Urinary bladder (tissue), 4 donors: Measurements from ENCODE around the gene NRXN3. TPM values are rescaled to one million over a fixed set of nuclear protein-coding genes. Genes with fewer than 3 reads are reported as not detected.
"Not testable (repeated sequence)": the region's sequence is repeated elsewhere in the genome, so short reads cannot be mapped to it uniquely, and the experiment has no call there.

Experiments used
- DNase-seq: peaks from one replicate; pipeline ENCODE4 v3.0.0-alpha.2; 2015; ENCODE audit errors: extremely low spot score
- H3K27ac ChIP-seq: one replicate; pipeline ENCODE4 v1.5.1; 2013; ENCODE audit warnings: low read depth, mild to moderate bottlenecking, moderate library complexity
- H3K36me3 ChIP-seq: one replicate; pipeline ENCODE4 v1.6.1; 2013; ENCODE audit warnings: mild to moderate bottlenecking, moderate library complexity; ENCODE audit not compliant: insufficient read depth
- H3K4me1 ChIP-seq: one replicate; pipeline ENCODE4 v1.6.1; 2013; ENCODE audit warnings: mild to moderate bottlenecking, moderate library complexity; ENCODE audit not compliant: insufficient read depth
- H3K4me3 ChIP-seq: one replicate; pipeline ENCODE4 v1.5.1; 2013; ENCODE audit warnings: low read depth, low read length
- WGBS: extraction: QIAGEN DNeasy Blood & Tissue Kit; methylation state at CpG from one replicate; pipeline ENCODE4 v1.1.7; 2013; 5-methylcytosine and 5-hydroxymethylcytosine counted together
- polyA plus RNA-seq: library from polyadenylated mRNA; stranded (reverse); fragments of 200-250 nt; gene quantifications from one replicate; pipeline ENCODE4 v1.2.3, GENCODE V29; 2013
- total RNA-seq: library from RNA; depleted of rRNA; stranded (reverse); fragments of >200 nt; gene quantifications from one replicate; pipeline ENCODE4 v1.2.3, GENCODE V29; 2014
- donor health status: healthy with polysubstance abuse.
- donor health status: healthy.

Gene NRXN3
- total and polyA plus RNA-seq, 2 donors = 3.9 to 6.7 TPM

- Histone ChIP-seq H3K27ac (no peak overlapping the region), H3K4me3 (no peak overlapping the region), H3K36me3 (no peaks in the 10 kb centered on the region), H3K4me1 (no peaks in the 10 kb centered on the region)
- DNase-seq = no peak
- 43% methylated on average over 2 of the region's 2 CpGs for WGBS
These were observed 848.7 kb downstream of the NRXN3 start for GRCh38 chr14:79018836-79019235.

GRCh38 chr14:79019898-79020297, 849.7 kb downstream of the NRXN3 start:
- 100% methylated on average over 1 of the region's 1 CpG for WGBS
- H3K4me3 ChIP-seq = not testable (repeated sequence)

GRCh38 chr14:79021766-79022165, 851.6 kb downstream of the NRXN3 start:
- Histone ChIP-seq H3K27ac (no peak overlapping the region), H3K4me1 (no peaks in the 10 kb centered on the region), H3K4me3 (no peak overlapping the region), H3K36me3 (no peaks in the 10 kb centered on the region)
- 77% methylated on average over 1 of the region's 1 CpG for WGBS
- no peak for DNase-seq

More at GRCh38 chr14:79019898-79020297, 849.7 kb downstream of the NRXN3 start:
- H3K4me1 ChIP-seq, H3K27ac ChIP-seq, H3K36me3 ChIP-seq, DNase-seq: not testable (repeated sequence)

DNA sequence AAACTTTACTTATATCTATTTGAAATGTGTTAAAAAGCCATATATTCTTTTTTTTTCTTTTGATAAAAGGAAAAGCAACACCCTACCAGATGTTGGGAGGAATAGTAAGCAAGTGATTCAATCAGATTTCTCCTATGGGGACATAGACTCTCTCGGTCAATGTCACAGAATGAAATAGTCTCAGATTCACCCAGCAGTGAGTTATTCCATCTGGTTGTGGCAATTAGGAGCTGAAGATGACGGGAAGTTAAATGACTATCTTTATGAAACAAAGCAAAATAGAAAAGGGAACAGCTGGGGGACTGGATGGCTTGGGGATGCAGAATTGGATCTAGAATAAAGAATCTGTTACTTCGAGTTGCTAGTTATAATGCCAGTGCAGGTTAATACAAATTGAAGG, 857.0 kb downstream of the NRXN3 start:
- Histone ChIP-seq H3K27ac (no peak overlapping the region), H3K4me1 (no peaks in the 10 kb centered on the region), H3K36me3 (no peaks in the 10 kb centered on the region), H3K4me3 (no peak overlapping the region)
- 68% methylated on average over 3 of the region's 3 CpGs for WGBS
- no peak for DNase-seq

- H3K27ac ChIP-seq = no peak overlapping the region
- DNase-seq = no peak
- H3K4me1 ChIP-seq = no peaks in the 10 kb centered on the region
- no peak overlapping the region for H3K4me3 ChIP-seq
- no peaks in the 10 kb centered on the region for H3K36me3 ChIP-seq
- WGBS = 61% methylated on average over 3 of the region's 3 CpGs
These were observed 858.1 kb downstream of the NRXN3 start for GRCh38 chr14:79028281-79028680.

GRCh38 chr14:79036441-79036840, 866.3 kb downstream of the NRXN3 start:
- H3K4me1 ChIP-seq = no peaks in the 10 kb centered on the region
- H3K27ac ChIP-seq = no peak overlapping the region
- no peak for DNase-seq
- H3K36me3 ChIP-seq = no peaks in the 10 kb centered on the region
- H3K4me3 ChIP-seq = no peak overlapping the region
- WGBS = 68% methylated on average over 4 of the region's 4 CpGs

DNA sequence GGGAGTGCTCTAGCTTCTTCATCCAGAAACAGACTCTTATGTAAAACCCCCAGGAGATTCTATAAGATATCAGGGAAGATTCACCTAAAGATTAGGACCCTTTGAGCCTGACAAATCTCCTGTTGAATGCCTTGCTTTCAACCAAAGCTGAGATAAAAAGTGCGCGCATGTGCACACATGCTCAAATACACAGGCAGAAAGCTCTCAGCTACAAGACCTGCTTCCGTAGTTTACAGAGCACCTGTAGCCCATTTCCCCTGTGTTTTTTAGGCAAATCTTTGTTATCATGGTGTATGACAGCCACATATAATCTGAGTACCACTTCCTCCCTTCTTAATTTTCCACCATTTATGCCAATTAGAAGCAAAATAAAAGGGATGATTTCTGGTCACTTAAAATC, 866.9 kb downstream of the NRXN3 start:
- Histone ChIP-seq H3K4me3 (no peak overlapping the region), H3K4me1 (no peaks in the 10 kb centered on the region), H3K27ac (no peak overlapping the region), H3K36me3 (no peaks in the 10 kb centered on the region)
- DNase-seq = no peak
- 89% methylated on average over 3 of the region's 3 CpGs for WGBS

DNA sequence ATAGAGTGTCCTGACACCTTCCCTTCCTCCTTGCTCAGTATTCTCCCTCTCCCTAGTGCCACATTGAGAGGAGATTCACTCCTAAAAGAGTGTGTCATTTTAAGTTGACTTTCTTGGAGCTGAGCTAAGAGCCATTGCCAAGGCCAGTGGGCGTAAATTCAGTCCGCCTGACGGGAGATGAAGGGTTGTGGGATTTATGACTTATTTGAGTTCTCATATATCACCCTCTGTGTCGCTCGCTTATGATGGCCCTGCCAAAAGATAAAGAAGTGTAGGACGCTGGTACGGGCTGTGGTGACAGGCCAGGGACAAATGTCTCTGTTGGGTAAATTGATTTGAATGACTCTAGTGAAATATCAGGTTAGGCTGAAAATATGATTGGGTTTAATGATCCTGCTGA, 867.4 kb downstream of the NRXN3 start:
- Histone ChIP-seq H3K4me3 (no peak overlapping the region), H3K27ac (no peak overlapping the region), H3K4me1 (no peaks in the 10 kb centered on the region), H3K36me3 (no peaks in the 10 kb centered on the region)
- 69% methylated on average over 7 of the region's 7 CpGs for WGBS
- no peak for DNase-seq

- H3K36me3 ChIP-seq = no peaks in the 10 kb centered on the region
- no peak overlapping the region for H3K27ac ChIP-seq
- WGBS = 96% methylated on average over 1 of the region's 1 CpG
- H3K4me3 ChIP-seq = no peak overlapping the region
- no peaks in the 10 kb centered on the region for H3K4me1 ChIP-seq
- DNase-seq = no peak
These were observed 870.6 kb downstream of the NRXN3 start for GRCh38 chr14:79040790-79041189.

DNA sequence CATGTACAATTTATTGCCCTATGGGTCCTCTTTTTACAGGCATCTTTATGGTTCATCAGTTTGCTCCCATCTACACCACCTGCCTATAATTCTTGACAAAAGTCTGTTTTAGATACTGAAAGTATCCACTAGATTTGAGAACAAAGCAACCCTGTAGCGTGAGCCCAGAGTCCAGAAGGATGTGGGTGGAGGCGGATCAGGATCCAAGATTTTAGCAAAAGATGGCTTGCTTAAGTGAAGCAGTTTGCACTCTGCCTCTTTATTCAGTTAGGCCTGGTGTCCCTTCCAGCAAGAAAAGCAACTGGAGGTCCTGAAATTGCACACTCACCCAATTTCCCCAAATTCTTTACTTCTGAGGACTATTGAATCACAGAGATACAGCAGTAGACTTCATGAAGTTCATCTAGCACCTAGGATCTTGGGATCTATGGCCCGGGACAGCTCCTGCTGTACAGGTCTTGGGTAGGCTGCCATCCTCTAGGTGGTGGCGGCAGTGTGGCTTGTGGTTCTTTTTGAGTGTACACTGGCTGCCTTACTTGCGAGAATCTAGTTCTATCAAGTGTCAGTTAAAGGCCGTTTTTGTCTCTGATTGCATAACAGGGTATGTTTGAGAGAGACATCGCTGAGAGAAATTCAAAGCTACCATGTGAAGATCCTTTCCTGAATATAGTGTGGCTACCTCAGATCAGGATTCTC, 873.2 kb downstream of the NRXN3 start:
- WGBS = 91% methylated on average over 7 of the region's 7 CpGs
- H3K27ac ChIP-seq = no peak overlapping the region
- no peak overlapping the region for H3K4me3 ChIP-seq
- DNase-seq = no peak
- H3K36me3 ChIP-seq = no peaks in the 10 kb centered on the region
- no peaks in the 10 kb centered on the region for H3K4me1 ChIP-seq

GRCh38 chr14:79044894-79045624, 874.9 kb downstream of the NRXN3 start:
- Histone ChIP-seq H3K4me3 (no peak overlapping the region), H3K36me3 (no peaks in the 10 kb centered on the region), H3K27ac (no peak overlapping the region), H3K4me1 (no peaks in the 10 kb centered on the region)
- WGBS = 52% methylated on average over 8 of the region's 8 CpGs
- DNase-seq = no peak

GRCh38 chr14:79050787-79051727, 880.9 kb downstream of the NRXN3 start:
- H3K4me3 ChIP-seq = no peak overlapping the region
- H3K36me3 ChIP-seq = no peaks in the 10 kb centered on the region
- no peak overlapping the region for H3K27ac ChIP-seq
- no peaks in the 10 kb centered on the region for H3K4me1 ChIP-seq
- 37% methylated on average over 6 of the region's 6 CpGs for WGBS
- DNase-seq = no peak

DNA sequence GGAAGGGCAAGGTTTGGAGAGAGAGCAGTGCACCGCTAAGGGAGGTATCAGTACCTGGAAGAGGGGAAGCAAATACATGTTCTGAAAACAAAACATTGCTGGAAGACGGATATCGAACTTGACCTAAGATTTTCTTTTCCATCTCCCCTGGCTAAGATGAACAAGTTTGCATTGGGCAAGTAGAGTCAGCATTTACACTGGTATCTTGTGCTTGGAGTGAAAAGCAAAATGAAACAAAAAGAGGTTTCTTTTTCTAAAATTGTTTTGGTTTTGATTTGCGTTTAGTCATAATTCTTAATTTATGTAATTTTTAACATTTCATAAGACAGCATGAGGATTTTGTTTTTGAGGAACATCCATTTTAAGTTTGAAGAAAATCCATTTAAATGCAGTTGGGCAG, 881.6 kb downstream of the NRXN3 start:
- H3K4me1 ChIP-seq = no peaks in the 10 kb centered on the region
- H3K36me3 ChIP-seq = no peaks in the 10 kb centered on the region
- H3K27ac ChIP-seq = no peak overlapping the region
- DNase-seq = no peak
- WGBS = 71% methylated on average over 4 of the region's 4 CpGs
- no peak overlapping the region for H3K4me3 ChIP-seq
